22Rv1 (cell line): ENCODE results near the gene OR8G5.

ENCODE experiments used
- H3K27ac ChIP-seq: fragments of 450-650 bp; 2 replicates; pipeline ENCODE4 v1.5.1; 2017
- CTCF ChIP-seq: fragments of 450-650 bp; IDR thresholded peaks from 2 replicates; pipeline ENCODE4 v1.5.1; 2017; ENCODE audit warnings: mild to moderate bottlenecking
- ZFX ChIP-seq: fragments of 450-650 bp; IDR thresholded peaks from 2 replicates; pipeline ENCODE4 v1.6.1; 2017; ENCODE audit warnings: antibody characterized with exemption, borderline replicate concordance

Gene OR8G5

GRCh38 chr11:124256076-124256475 lies at the start of gene OR8G5:
OR8G5 (plus strand) TSS chr11:124256376; CDS start chr11:124264932, 8,556 bp downstream.
- TF ChIP-seq CTCF (no peak), ZFX (no peak)
- H3K27ac ChIP-seq = no peak within 1 kb of the TSS

DNA sequence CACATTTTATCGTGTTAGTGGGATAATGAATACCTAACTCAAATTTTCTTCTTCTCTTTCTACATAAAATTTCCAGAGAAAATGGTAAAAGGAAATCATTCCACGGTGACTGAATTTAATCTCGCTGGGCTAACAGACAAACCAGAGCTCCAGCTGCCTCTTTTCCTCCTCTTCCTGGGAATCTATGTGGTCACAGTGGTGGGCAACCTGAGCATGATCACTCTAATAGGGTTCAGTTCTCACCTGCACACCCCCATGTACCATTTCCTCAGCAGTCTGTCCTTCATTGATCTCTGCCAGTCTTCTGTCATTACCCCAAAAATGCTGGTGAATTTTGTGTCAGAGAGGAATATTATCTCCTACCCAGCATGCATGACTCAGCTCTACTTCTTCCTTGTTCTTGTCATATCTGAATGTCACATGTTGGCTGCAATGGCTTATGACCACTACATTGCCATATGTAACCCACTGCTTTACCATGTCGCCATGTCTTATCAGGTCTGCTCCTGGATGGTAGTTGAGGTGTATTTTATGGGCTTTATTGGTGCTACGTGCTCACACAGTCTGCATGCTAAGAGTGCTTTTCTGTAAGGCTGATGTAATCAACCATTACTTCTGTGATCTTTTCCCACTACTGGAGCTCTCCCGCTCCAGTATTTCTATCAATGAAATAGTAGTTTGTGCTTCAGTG lies 48.9 kb upstream of the OR8G5 start:
- no peak for TF ChIP-seq CTCF
- no peak for TF ChIP-seq ZFX
- no peak overlapping the region for H3K27ac ChIP-seq

DNA sequence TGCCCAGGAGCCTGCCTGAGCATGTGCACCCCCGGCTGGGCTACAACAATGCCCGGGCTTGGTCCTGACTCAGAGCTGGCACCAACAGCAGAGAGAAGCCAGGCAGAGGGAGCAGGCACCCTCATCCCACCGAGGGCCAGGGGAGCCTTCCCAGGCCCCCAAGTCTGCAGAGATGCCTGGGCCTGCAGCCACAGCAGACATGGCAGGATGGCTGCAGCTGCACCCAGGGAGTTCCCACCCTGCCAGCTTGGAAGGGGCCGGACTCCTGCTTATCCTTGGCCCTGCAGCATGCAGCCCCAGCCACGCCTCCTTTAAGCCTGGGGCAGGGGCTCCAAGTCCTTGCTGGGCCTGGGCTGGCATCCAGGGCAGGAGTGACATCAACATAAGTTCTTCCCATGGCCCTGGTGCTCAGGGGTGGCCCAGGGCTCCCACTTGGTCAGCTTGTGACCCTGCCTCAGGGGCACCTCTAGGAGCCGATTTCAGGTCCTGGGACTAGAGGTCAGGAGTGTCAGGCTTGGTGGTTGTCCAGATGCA lies 46.3 kb upstream of the OR8G5 start:
- TF ChIP-seq ZFX = no peak
- TF ChIP-seq CTCF = no peak
- no peak overlapping the region for H3K27ac ChIP-seq

GRCh38 chr11:124210421-124210820 lies 45.8 kb upstream of the OR8G5 start:
- H3K27ac ChIP-seq = no peak overlapping the region
- TF ChIP-seq ZFX = no peak
- no peak for TF ChIP-seq CTCF

DNA sequence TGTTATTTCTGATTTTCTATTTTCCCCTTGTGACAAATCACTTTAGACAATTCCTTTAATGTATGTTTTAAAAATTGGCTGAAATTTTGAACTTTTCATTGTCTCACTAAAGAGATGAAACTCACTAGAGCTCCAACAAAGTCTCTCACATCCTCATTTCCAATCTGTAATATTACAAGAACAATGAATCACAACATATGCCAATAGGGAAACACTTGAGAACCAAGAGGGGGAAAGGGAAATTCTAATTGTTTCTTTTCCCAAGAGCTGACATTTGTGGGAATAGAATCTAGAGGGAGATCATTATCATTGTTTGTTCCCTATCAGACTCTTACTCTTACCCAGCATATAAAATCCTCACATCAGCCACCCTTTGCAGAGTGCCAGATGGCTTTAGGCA lies 44.9 kb upstream of the OR8G5 start:
- TF ChIP-seq CTCF (no peak), ZFX (no peak)
- no peak overlapping the region for H3K27ac ChIP-seq

- no peak overlapping the region for H3K27ac ChIP-seq
- TF ChIP-seq CTCF (no peak), ZFX (no peak)
These were observed 42.1 kb upstream of the OR8G5 start for GRCh38 chr11:124214027-124214426.

GRCh38 chr11:124219126-124219525 lies 37.0 kb upstream of the OR8G5 start:
- TF ChIP-seq CTCF (no peak), ZFX (no peak)
- no peak overlapping the region for H3K27ac ChIP-seq
